ENCODE measurements around the gene CTDSPL.

Gene CTDSPL

GRCh38 chr3:37991109-37991508 is 129.4 kb downstream of the CTDSPL start:
- H3K4ac ChIP-seq (ENCODE audit: low read depth, low read length), result no peak overlapping the region
- no peak for DNase-seq
- no peak overlapping the region for H2BK120ac ChIP-seq (ENCODE audit: low read depth, low read length)
- no peak overlapping the region for H2AK5ac ChIP-seq (ENCODE audit: low read length)
- no peak overlapping the region for H3K23ac ChIP-seq (ENCODE audit: low read length)
- no peak overlapping the region for H2BK5ac ChIP-seq (ENCODE audit: low read length)
- no peak overlapping the region for H4K5ac ChIP-seq (ENCODE audit: low read length)
- H3K4me1 ChIP-seq (ENCODE audit: control insufficient read depth, low read depth, low read length), result no peaks in the 10 kb centered on the region
- WGBS (ENCODE audit: extremely low coverage, insufficient coverage, low lambda C conversion rate), result no CpG with 5 or more reads among the region's 6 CpGs
- no peaks in the 10 kb centered on the region for H3K79me1 ChIP-seq (ENCODE audit: low read length)
- no peak overlapping the region for H4K8ac ChIP-seq (ENCODE audit: low read depth, low read length)
- H3K27ac ChIP-seq (ENCODE audit: low read depth, low read length), result no peak overlapping the region
- no peak overlapping the region for H3K18ac ChIP-seq (ENCODE audit: low read length)
- H3K4me3 ChIP-seq (ENCODE audit: low read length), result no peak overlapping the region
- H3K79me2 ChIP-seq (ENCODE audit: control insufficient read depth, insufficient read depth, low read length), result no peaks in the 10 kb centered on the region
- no peak overlapping the region for H2BK15ac ChIP-seq (replicated peaks; ENCODE audit: low read depth)
- no peaks in the 10 kb centered on the region for H3K36me3 ChIP-seq (ENCODE audit: control insufficient read depth, insufficient read depth, low read length)
- H3K27me3 ChIP-seq (ENCODE audit: insufficient read depth, low read length, poor library complexity), result no peaks in the 10 kb centered on the region
- H3K4me2 ChIP-seq (ENCODE audit: low read length), result peak overlapping the region; percentile 15
- no peak overlapping the region for H3K9ac ChIP-seq (ENCODE audit: low read length)
- H3K56ac ChIP-seq (ENCODE audit: low read length), result peak overlapping the region; percentile 71

- H3K36me3 ChIP-seq (ENCODE audit: control insufficient read depth, insufficient read depth, low read length), result no peaks in the 10 kb centered on the region
- DNase-seq, result no peak
- H3K27me3 ChIP-seq (ENCODE audit: insufficient read depth, low read length, poor library complexity), result no peaks in the 10 kb centered on the region
- no peak overlapping the region for H2BK120ac ChIP-seq (ENCODE audit: low read depth, low read length)
- no peaks in the 10 kb centered on the region for H3K79me2 ChIP-seq (ENCODE audit: control insufficient read depth, insufficient read depth, low read length)
- peak overlapping the region; percentile 35 for H3K56ac ChIP-seq (ENCODE audit: low read length)
- H3K23ac ChIP-seq (ENCODE audit: low read length), result no peak overlapping the region
- no CpG with 5 or more reads among the region's 7 CpGs for WGBS (ENCODE audit: extremely low coverage, insufficient coverage, low lambda C conversion rate)
- no peak overlapping the region for H3K9ac ChIP-seq (ENCODE audit: low read length)
- H4K5ac ChIP-seq (ENCODE audit: low read length), result no peak overlapping the region
- H2AK5ac ChIP-seq (ENCODE audit: low read length), result no peak overlapping the region
- no peak overlapping the region for H2BK5ac ChIP-seq (ENCODE audit: low read length)
- H3K27ac ChIP-seq (ENCODE audit: low read depth, low read length), result no peak overlapping the region
- H3K4ac ChIP-seq (ENCODE audit: low read depth, low read length), result no peak overlapping the region
- no peaks in the 10 kb centered on the region for H3K79me1 ChIP-seq (ENCODE audit: low read length)
- H3K4me3 ChIP-seq (ENCODE audit: low read length), result no peak overlapping the region
- no peak overlapping the region for H3K4me2 ChIP-seq (ENCODE audit: low read length)
- no peak overlapping the region for H4K8ac ChIP-seq (ENCODE audit: low read depth, low read length)
- no peak overlapping the region for H2BK15ac ChIP-seq (replicated peaks; ENCODE audit: low read depth)
- H3K4me1 ChIP-seq (ENCODE audit: control insufficient read depth, low read depth, low read length), result no peaks in the 10 kb centered on the region
- H3K18ac ChIP-seq (ENCODE audit: low read length), result no peak overlapping the region
Observed at GRCh38 chr3:37991823-37992222, 130.1 kb downstream of the CTDSPL start.

- no peak overlapping the region for H3K9ac ChIP-seq (ENCODE audit: low read length)
- H3K79me1 ChIP-seq (ENCODE audit: low read length), result no peaks in the 10 kb centered on the region
- H2BK120ac ChIP-seq (ENCODE audit: low read depth, low read length), result no peak overlapping the region
- peak; percentile 36 for DNase-seq
- H3K79me2 ChIP-seq (ENCODE audit: control insufficient read depth, insufficient read depth, low read length), result no peaks in the 10 kb centered on the region
- no peak overlapping the region for H3K23ac ChIP-seq (ENCODE audit: low read length)
- no peak overlapping the region for H3K27ac ChIP-seq (ENCODE audit: low read depth, low read length)
- no peak overlapping the region for H3K18ac ChIP-seq (ENCODE audit: low read length)
- H3K4ac ChIP-seq (ENCODE audit: low read depth, low read length), result no peak overlapping the region
- H3K4me2 ChIP-seq (ENCODE audit: low read length), result no peak overlapping the region
- no peak overlapping the region for H2AK5ac ChIP-seq (ENCODE audit: low read length)
- no peaks in the 10 kb centered on the region for H3K27me3 ChIP-seq (ENCODE audit: insufficient read depth, low read length, poor library complexity)
- H3K4me1 ChIP-seq (ENCODE audit: control insufficient read depth, low read depth, low read length), result no peaks in the 10 kb centered on the region
- H4K8ac ChIP-seq (ENCODE audit: low read depth, low read length), result no peak overlapping the region
- no peak overlapping the region for H2BK15ac ChIP-seq (replicated peaks; ENCODE audit: low read depth)
- H3K36me3 ChIP-seq (ENCODE audit: control insufficient read depth, insufficient read depth, low read length), result no peaks in the 10 kb centered on the region
- WGBS (ENCODE audit: extremely low coverage, insufficient coverage, low lambda C conversion rate), result no CpG with 5 or more reads among the region's 9 CpGs
- no peak overlapping the region for H3K4me3 ChIP-seq (ENCODE audit: low read length)
- no peak overlapping the region for H4K5ac ChIP-seq (ENCODE audit: low read length)
- H3K56ac ChIP-seq (ENCODE audit: low read length), result no peak overlapping the region
- no peak overlapping the region for H2BK5ac ChIP-seq (ENCODE audit: low read length)
Observed at GRCh38 chr3:37992271-37993066, 130.8 kb downstream of the CTDSPL start.

- no peaks in the 10 kb centered on the region for H3K36me3 ChIP-seq (ENCODE audit: control insufficient read depth, insufficient read depth, low read length)
- H2AK5ac ChIP-seq (ENCODE audit: low read length), result no peak overlapping the region
- no peak overlapping the region for H2BK5ac ChIP-seq (ENCODE audit: low read length)
- H3K4me3 ChIP-seq (ENCODE audit: low read length), result no peak overlapping the region
- no peaks in the 10 kb centered on the region for H3K79me1 ChIP-seq (ENCODE audit: low read length)
- H2BK15ac ChIP-seq (replicated peaks; ENCODE audit: low read depth), result no peak overlapping the region
- no peaks in the 10 kb centered on the region for H3K79me2 ChIP-seq (ENCODE audit: control insufficient read depth, insufficient read depth, low read length)
- no peak overlapping the region for H3K56ac ChIP-seq (ENCODE audit: low read length)
- whole genome bisulfite sequencing (ENCODE audit: extremely low coverage, insufficient coverage, low lambda C conversion rate), result no CpG with 5 or more reads among the region's 8 CpGs
- no peak overlapping the region for H3K23ac ChIP-seq (ENCODE audit: low read length)
- H3K4ac ChIP-seq (ENCODE audit: low read depth, low read length), result no peak overlapping the region
- no peak overlapping the region for H4K5ac ChIP-seq (ENCODE audit: low read length)
- no peak overlapping the region for H2BK120ac ChIP-seq (ENCODE audit: low read depth, low read length)
- no peak overlapping the region for H3K27ac ChIP-seq (ENCODE audit: low read depth, low read length)
- no peak overlapping the region for H4K8ac ChIP-seq (ENCODE audit: low read depth, low read length)
- H3K18ac ChIP-seq (ENCODE audit: low read length), result no peak overlapping the region
- H3K4me1 ChIP-seq (ENCODE audit: control insufficient read depth, low read depth, low read length), result peaks cover under 1% of the 10 kb centered on the region
- no peak for DNase-seq
- no peak overlapping the region for H3K9ac ChIP-seq (ENCODE audit: low read length)
- H3K27me3 ChIP-seq (ENCODE audit: insufficient read depth, low read length, poor library complexity), result no peaks in the 10 kb centered on the region
- no peak overlapping the region for H3K4me2 ChIP-seq (ENCODE audit: low read length)
Observed at GRCh38 chr3:37993067-37993455, 131.4 kb downstream of the CTDSPL start.

- no peaks in the 10 kb centered on the region for H3K79me2 ChIP-seq (ENCODE audit: control insufficient read depth, insufficient read depth, low read length)
- H3K4ac ChIP-seq (ENCODE audit: low read depth, low read length), result no peak overlapping the region
- H3K4me2 ChIP-seq (ENCODE audit: low read length), result no peak overlapping the region
- H4K8ac ChIP-seq (ENCODE audit: low read depth, low read length), result no peak overlapping the region
- H3K36me3 ChIP-seq (ENCODE audit: control insufficient read depth, insufficient read depth, low read length), result no peaks in the 10 kb centered on the region
- H3K4me3 ChIP-seq (ENCODE audit: low read length), result no peak overlapping the region
- no peak for DNase-seq
- H4K5ac ChIP-seq (ENCODE audit: low read length), result no peak overlapping the region
- no peak overlapping the region for H3K18ac ChIP-seq (ENCODE audit: low read length)
- no peak overlapping the region for H2BK5ac ChIP-seq (ENCODE audit: low read length)
- H3K56ac ChIP-seq (ENCODE audit: low read length), result peak overlapping the region; percentile 29
- no peak overlapping the region for H3K23ac ChIP-seq (ENCODE audit: low read length)
- no CpG with 5 or more reads among the region's 6 CpGs for WGBS (ENCODE audit: extremely low coverage, insufficient coverage, low lambda C conversion rate)
- H3K27ac ChIP-seq (ENCODE audit: low read depth, low read length), result no peak overlapping the region
- H3K27me3 ChIP-seq (ENCODE audit: insufficient read depth, low read length, poor library complexity), result no peaks in the 10 kb centered on the region
- H3K4me1 ChIP-seq (ENCODE audit: control insufficient read depth, low read depth, low read length), result peaks cover 4% of the 10 kb centered on the region
- H3K79me1 ChIP-seq (ENCODE audit: low read length), result no peaks in the 10 kb centered on the region
- peak overlapping the region; percentile 76 for H3K9ac ChIP-seq (ENCODE audit: low read length)
- H2AK5ac ChIP-seq (ENCODE audit: low read length), result no peak overlapping the region
- no peak overlapping the region for H2BK15ac ChIP-seq (replicated peaks; ENCODE audit: low read depth)
- no peak overlapping the region for H2BK120ac ChIP-seq (ENCODE audit: low read depth, low read length)
Observed at GRCh38 chr3:37993460-37993819, 131.8 kb downstream of the CTDSPL start.
